Liver (tissue), 9 donors: ENCODE results near the gene PCYT2. TPM values are rescaled to one million over a fixed set of nuclear protein-coding genes. Genes with fewer than 3 reads are reported as not detected.

Source experiments
- DNase-seq: peaks from one replicate; pipeline ENCODE4 v3.0.0-alpha.2; 2017; ENCODE audit warnings: low spot score
- H3K27ac ChIP-seq, 2 donors: one replicate each; pipeline ENCODE4 v1.7.0; 2013; ENCODE audit warnings: inconsistent platforms in 2 of 2, low read length in 2 of 2, control low read depth in 1 of 2, low read depth in 1 of 2, mild to moderate bottlenecking in 1 of 2
- H3K27me3 ChIP-seq, 4 donors: one replicate each; pipeline versions ENCODE4 v1.6.1 to v1.7.0; 2013; ENCODE audit warnings: low read length in 3 of 4, inconsistent platforms in 1 of 4, mild to moderate bottlenecking in 1 of 4, moderate library complexity in 1 of 4; ENCODE audit not compliant: control insufficient read depth in 4 of 4, insufficient read depth in 4 of 4
- H3K36me3 ChIP-seq, 4 donors: one replicate each; pipeline versions ENCODE4 v1.6.1 to v1.7.0; 2013; ENCODE audit warnings: low read length in 3 of 4, mild to moderate bottlenecking in 3 of 4, low read depth in 1 of 4, moderate library complexity in 1 of 4; ENCODE audit not compliant: control insufficient read depth in 4 of 4, insufficient read depth in 3 of 4
- H3K4me1 ChIP-seq, 4 donors: one replicate each; pipeline versions ENCODE4 v1.6.1 to v1.7.0; 2013; ENCODE audit warnings: low read length in 3 of 4, mild to moderate bottlenecking in 3 of 4, moderate library complexity in 1 of 4; ENCODE audit not compliant: control insufficient read depth in 4 of 4, insufficient read depth in 4 of 4
- H3K4me3 ChIP-seq, 3 donors: one replicate each; pipeline versions ENCODE4 v1.6.1 to v1.7.0; 2013; ENCODE audit warnings: low read length in 3 of 3, control low read depth in 1 of 3, low read depth in 1 of 3, mild to moderate bottlenecking in 1 of 3
- H3K9ac ChIP-seq, 2 donors: one replicate each; pipeline ENCODE4 v1.7.0; 2013; ENCODE audit warnings: low read length in 2 of 2, mild to moderate bottlenecking in 2 of 2, moderate library complexity in 2 of 2, control low read depth in 1 of 2, low read depth in 1 of 2
- H3K9me3 ChIP-seq, 4 donors: one replicate each; pipeline versions ENCODE4 v1.6.1 to v1.7.0; 2013; ENCODE audit warnings: low read length in 3 of 4; ENCODE audit not compliant: control insufficient read depth in 4 of 4
- CTCF ChIP-seq: fragments of 150-350 bp; IDR thresholded peaks from 2 replicates; pipeline ENCODE4 v1.5.1; 2017; ENCODE audit warnings: improper control_type of control experiment, low read depth, low read length; ENCODE audit not compliant: missing input control
- EGR1 ChIP-seq, 2 donors: IDR thresholded peaks; 2 replicates each; pipeline ENCODE4 v1.6.1; 2016 to 2018; ENCODE audit warnings: antibody characterized with exemption in 2 of 2, low read depth in 2 of 2
- FOXA1 ChIP-seq: IDR thresholded peaks from 2 replicates; pipeline ENCODE4 v1.6.1; 2016; ENCODE audit warnings: antibody characterized with exemption
- FOXA2 ChIP-seq: IDR thresholded peaks from 2 replicates; pipeline ENCODE4 v1.6.1; 2016; ENCODE audit warnings: antibody characterized with exemption
- GABPA ChIP-seq, 2 donors: IDR thresholded peaks in 1 of 2; conservative IDR thresholded peaks in 1 of 2; 2 replicates each; pipeline ENCODE4 v1.6.1; 2016; ENCODE audit warnings: antibody characterized with exemption in 2 of 2, mild to moderate bottlenecking in 1 of 2, moderate library complexity in 1 of 2
- HNF4G ChIP-seq: IDR thresholded peaks from 2 replicates; pipeline ENCODE4 v1.6.1; 2016; ENCODE audit warnings: antibody characterized with exemption
- JUND ChIP-seq, 2 donors: IDR thresholded peaks; 2 replicates each; pipeline ENCODE4 v1.6.1; 2016; ENCODE audit warnings: antibody characterized with exemption in 2 of 2
- MAX ChIP-seq: IDR thresholded peaks from 2 replicates; pipeline ENCODE4 v1.6.1; 2016; ENCODE audit warnings: antibody characterized with exemption
- REST ChIP-seq: IDR thresholded peaks from 2 replicates; pipeline ENCODE4 v1.6.1; 2016; ENCODE audit warnings: antibody characterized with exemption, mild to moderate bottlenecking
- YY1 ChIP-seq: IDR thresholded peaks from 2 replicates; pipeline ENCODE4 v1.6.1; 2016; ENCODE audit warnings: antibody characterized with exemption, mild to moderate bottlenecking
- ZBTB33 ChIP-seq: IDR thresholded peaks from 2 replicates; pipeline ENCODE4 v1.6.1; 2016; ENCODE audit warnings: antibody characterized with exemption
- WGBS: extraction: QIAGEN DNeasy Blood & Tissue Kit; methylation state at CpG from one replicate; pipeline ENCODE4 v1.1.7; 2013; 5-methylcytosine and 5-hydroxymethylcytosine counted together
- polyA plus RNA-seq, 2 donors: library from polyadenylated mRNA; stranded (reverse) in 1 of 2; unstranded in 1 of 2; fragments of 200-250 nt in 1 of 2; fragments of >200 nt in 1 of 2; fragmentation: Nextera tagmentation in 1 of 2; extraction: Ambion mirVana in 1 of 2; gene quantifications; one replicate each; pipeline versions ENCODE4 v1.2.1 to v1.2.3, GENCODE V29; 2013 to 2015
- total RNA-seq, 2 donors: library from RNA; depleted of rRNA; stranded (reverse); fragments of >200 nt; gene quantifications; one replicate each; pipeline ENCODE4 v1.2.3, GENCODE V29; 2014
- donor health status: healthy.
- donor health status: healthy.
- donor health status: healthy.
- donor health status: healthy.
- donor health status: healthy.

Gene PCYT2
- total and polyA plus RNA-seq, 4 donors = 63.9 to 101 (median 88.4) TPM

GRCh38 chr17:81915331-81915730, 4.1 kb upstream of the PCYT2 start:
- Histone ChIP-seq H3K4me3 (no peak overlapping the region), H3K4me1 (peaks cover 14 to 32% (median 20%) of the 10 kb centered on the region in 4 donors), H3K27me3 (no peaks in the 10 kb centered on the region), H3K36me3 (peaks cover 15 to 33% (median 19%) of the 10 kb centered on the region in 4 donors), H3K9me3 (no peaks in the 10 kb centered on the region), H3K27ac (no peak overlapping the region), H3K9ac (no peak overlapping the region)
- 92% methylated on average over 12 of the region's 12 CpGs for WGBS
- no peak for DNase-seq
- no peak for TF ChIP-seq YY1
- TF ChIP-seq MAX = no peak
- TF ChIP-seq ZBTB33 = no peak
- no peak for TF ChIP-seq FOXA1

GRCh38 chr17:81914103-81914850, 3.1 kb upstream of the PCYT2 start:
- H3K36me3 ChIP-seq = peaks cover 12 to 30% (median 19%) of the 10 kb centered on the region in 4 donors
- WGBS = 97% methylated on average over 36 of the region's 36 CpGs
- DNase-seq = no peak

GRCh38 chr17:81913394-81914102, 2.3 kb upstream of the PCYT2 start:
- DNase-seq = no peak
- H3K27ac ChIP-seq = no peak overlapping the region
- no peak overlapping the region for H3K9ac ChIP-seq
- H3K4me3 ChIP-seq = no peak overlapping the region
- no peaks in the 10 kb centered on the region for H3K9me3 ChIP-seq
- 97% methylated on average over 31 of the region's 31 CpGs for WGBS
- H3K36me3 ChIP-seq = peaks cover 12 to 30% (median 19%) of the 10 kb centered on the region in 4 donors
- H3K4me1 ChIP-seq = peaks cover 17 to 45% (median 28%) of the 10 kb centered on the region in 4 donors
- no peaks in the 10 kb centered on the region for H3K27me3 ChIP-seq
- TF ChIP-seq HNF4G (no peak), FOXA2 (no peak), CTCF (no peak), FOXA1 (no peak), GABPA (IDR thresholded peaks at IDR 0.05 in 1 of 2, conservative IDR thresholded peaks at IDR 0.05 in 1 of 2) (no peak), MAX (no peak), REST (no peak)

More at GRCh38 chr17:81914103-81914850, 3.1 kb upstream of the PCYT2 start:
- Histone ChIP-seq H3K27me3 (no peaks in the 10 kb centered on the region), H3K4me1 (peaks cover 17 to 42% (median 26%) of the 10 kb centered on the region in 4 donors), H3K9me3 (no peaks in the 10 kb centered on the region), H3K9ac (no peak overlapping the region), H3K4me3 (no peak overlapping the region), H3K27ac (no peak overlapping the region)
- TF ChIP-seq EGR1 (IDR thresholded peaks at IDR 0.05; ENCODE audit: low read depth in 2 of 2) (no peak), FOXA2 (no peak), JUND (IDR thresholded peaks at IDR 0.05) (no peak), YY1 (no peak)
